Thoracic aorta (tissue), 2 donors: ENCODE measurements around the gene EFL1. TPM values are rescaled to one million over a fixed set of nuclear protein-coding genes. Genes with fewer than 3 reads are reported as not detected.
"Not testable (repeated sequence)": the region's sequence is repeated elsewhere in the genome, so short reads cannot be mapped to it uniquely, and the experiment has no call there.

ENCODE experiments used
- ATAC-seq: fragments of 150-250 bp; one replicate; pipeline ENCODE4 v1.8.0; 2017; ENCODE audit warnings: low read depth; ENCODE audit not compliant: insufficient number of reproducible peaks, low FRiP score
- DNase-seq: peaks from one replicate; pipeline ENCODE4 v3.0.0-alpha.2; 2020; ENCODE audit warnings: low spot score
- H3K27ac ChIP-seq, 2 donors: fragments of 200-600 bp; sonication (generic); 1 replicate in 1 of 2; 2 replicates in 1 of 2; pipeline ENCODE4 v1.5.1; 2016; ENCODE audit warnings: mild to moderate bottlenecking in 2 of 2, moderate library complexity in 2 of 2
- H3K27me3 ChIP-seq: fragments of 200-600 bp; sonication (generic); replicated peaks from 2 replicates; pipeline ENCODE4 v1.6.0; 2016; ENCODE audit warnings: mild to moderate bottlenecking; ENCODE audit not compliant: insufficient read depth
- H3K36me3 ChIP-seq: fragments of 200-600 bp; sonication (generic); one replicate; pipeline ENCODE4 v1.5.1; 2016
- H3K4me1 ChIP-seq, 2 donors: fragments of 200-600 bp; sonication (generic); 1 replicate in 1 of 2; 2 replicates in 1 of 2; pipeline versions ENCODE4 v1.5.1 to v1.6.0; 2016; ENCODE audit warnings: low read depth in 2 of 2, mild to moderate bottlenecking in 1 of 2; ENCODE audit not compliant: control insufficient read depth in 1 of 2
- H3K4me3 ChIP-seq: fragments of 200-600 bp; sonication (generic); 2 replicates; pipeline ENCODE4 v1.5.1; 2016; ENCODE audit warnings: mild to moderate bottlenecking
- H3K9me3 ChIP-seq: fragments of 200-600 bp; sonication (generic); 2 replicates; pipeline ENCODE4 v1.5.1; 2016
- CTCF ChIP-seq: fragments of 200-600 bp; sonication (generic); IDR thresholded peaks from one replicate; pipeline ENCODE4 v1.5.1; 2019; ENCODE audit warnings: antibody characterized with exemption
- total RNA-seq, 2 donors: library from RNA; depleted of rRNA; stranded (reverse); fragments of >200 nt; gene quantifications; one replicate each; pipeline versions ENCODE4 v1.1.0 to v1.2.3, GENCODE V29; 2016

The EFL1 gene
- total RNA-seq, 2 donors from 2014 or later, result 9.2 to 20.2 TPM

GRCh38 chr15:82245956-82246355, 16.6 kb downstream of the EFL1 start:
- not testable (repeated sequence) for ATAC-seq, H3K9me3 ChIP-seq, H3K27ac ChIP-seq, H3K27me3 ChIP-seq, H3K36me3 ChIP-seq, H3K4me1 ChIP-seq, H3K4me3 ChIP-seq, DNase-seq

GRCh38 chr15:82243644-82244043, 18.9 kb downstream of the EFL1 start:
- not testable (repeated sequence) for H3K9me3 ChIP-seq, H3K27ac ChIP-seq, DNase-seq, H3K36me3 ChIP-seq, H3K27me3 ChIP-seq, ATAC-seq, H3K4me3 ChIP-seq, H3K4me1 ChIP-seq

- H3K36me3 ChIP-seq, ATAC-seq: not testable (repeated sequence)
Observed at GRCh38 chr15:82241836-82242499, 20.6 kb downstream of the EFL1 start.

GRCh38 chr15:82239685-82240391, 22.7 kb downstream of the EFL1 start:
- no peak overlapping the region for H3K27ac ChIP-seq
- no peaks in the 10 kb centered on the region for H3K27me3 ChIP-seq
- no peaks in the 10 kb centered on the region for H3K9me3 ChIP-seq
- no peaks in the 10 kb centered on the region for H3K4me1 ChIP-seq
- no peak for TF ChIP-seq CTCF
- DNase-seq, result no peak
- ATAC-seq, result no peak
- H3K4me3 ChIP-seq, result no peak overlapping the region
- no peaks in the 10 kb centered on the region for H3K36me3 ChIP-seq

More at GRCh38 chr15:82241836-82242499, 20.6 kb downstream of the EFL1 start:
- not testable (repeated sequence) for H3K27me3 ChIP-seq, H3K4me1 ChIP-seq, DNase-seq, H3K27ac ChIP-seq, H3K9me3 ChIP-seq, H3K4me3 ChIP-seq

GRCh38 chr15:82237944-82238534, 24.5 kb downstream of the EFL1 start:
- H3K36me3 ChIP-seq, H3K4me3 ChIP-seq, H3K9me3 ChIP-seq, ATAC-seq, DNase-seq, H3K4me1 ChIP-seq, H3K27me3 ChIP-seq, H3K27ac ChIP-seq: not testable (repeated sequence)

GRCh38 chr15:82231842-82232241, 30.7 kb downstream of the EFL1 start:
- no peaks in the 10 kb centered on the region for H3K4me1 ChIP-seq
- no peak overlapping the region for H3K27ac ChIP-seq
- H3K9me3 ChIP-seq, result no peaks in the 10 kb centered on the region
- H3K4me3 ChIP-seq, result no peak overlapping the region
- no peaks in the 10 kb centered on the region for H3K27me3 ChIP-seq
- ATAC-seq, result no peak
- TF ChIP-seq CTCF, result no peak
- H3K36me3 ChIP-seq, result peaks cover 8% of the 10 kb centered on the region
- no peak for DNase-seq

GRCh38 chr15:82231233-82231632, 31.3 kb downstream of the EFL1 start:
- H3K27ac ChIP-seq, result no peak overlapping the region
- ATAC-seq, result no peak
- H3K36me3 ChIP-seq, result peaks cover 12% of the 10 kb centered on the region
- no peak overlapping the region for H3K4me3 ChIP-seq
- no peak for DNase-seq
- TF ChIP-seq CTCF, result no peak
- no peaks in the 10 kb centered on the region for H3K4me1 ChIP-seq
- H3K9me3 ChIP-seq, result no peaks in the 10 kb centered on the region
- H3K27me3 ChIP-seq, result no peaks in the 10 kb centered on the region
